ENCODE measurements around the gene ZNF423. TPM values are rescaled to one million over a fixed set of nuclear protein-coding genes. Genes with fewer than 3 reads are reported as not detected.

Gene ZNF423
- total and polyA plus RNA-seq, 2 experiments from 2014 or later: 0.43 to 0.49 TPM

GRCh38 chr16:49498264-49498663 lies 357.6 kb downstream of the ZNF423 start:
- Histone ChIP-seq H4K20me1 (ENCODE audit: insufficient read depth) (no peaks in the 10 kb centered on the region), H3K4me3 (no peak overlapping the region), H3F3A (ENCODE audit: insufficient read depth) (no peaks in the 10 kb centered on the region), H3K9me3 (ENCODE audit: low read depth) (no peaks in the 10 kb centered on the region), H3K4me2 (ENCODE audit: unreplicated experiment) (no peak overlapping the region), H3K27ac (no peak overlapping the region), H3K9ac (no peak overlapping the region), H3K4me1 (ENCODE audit: insufficient read depth) (no peaks in the 10 kb centered on the region), H3K36me3 (ENCODE audit: low read depth) (no peaks in the 10 kb centered on the region), H3K27me3 (replicated peaks; ENCODE audit: insufficient read depth) (no peaks in the 10 kb centered on the region), H2AFZ (no peak overlapping the region), H3K9me2 (ENCODE audit: insufficient read depth) (no peaks in the 10 kb centered on the region), H3K79me2 (ENCODE audit: insufficient read depth) (no peaks in the 10 kb centered on the region)
- WGBS, 2 experiments (ENCODE audit: low coverage in 1 of 2, low lambda C conversion rate in 2 of 2, missing lambda C conversion rate in 2 of 2): 43 to 44% methylated on average over 3 of the region's 3 CpGs
- TF ChIP-seq EZH2phosphoT487 (IDR thresholded peaks at IDR 0.05; ENCODE audit: insufficient read depth, low read depth) (no peak), EZH2 (IDR thresholded peaks at IDR 0.05; ENCODE audit: insufficient read depth, poor library complexity, severe bottlenecking) (no peak)
- in situ Hi-C loops (cut with MboI): no loop called here
- DNase-seq: no peak

- no peaks in the 10 kb centered on the region for H4K20me1 ChIP-seq (ENCODE audit: insufficient read depth)
- in situ Hi-C loops (cut with MboI): no loop called here
- H3K79me2 ChIP-seq (ENCODE audit: insufficient read depth): no peaks in the 10 kb centered on the region
- no peak overlapping the region for H3K9ac ChIP-seq
- no peak overlapping the region for H3K4me3 ChIP-seq
- no peak overlapping the region for H3K27ac ChIP-seq
- WGBS, 2 experiments (ENCODE audit: low coverage in 1 of 2, low lambda C conversion rate in 2 of 2, missing lambda C conversion rate in 2 of 2): 45 to 60% methylated on average over 6 of the region's 6 CpGs
- no peaks in the 10 kb centered on the region for H3K9me3 ChIP-seq (ENCODE audit: low read depth)
- H3K4me2 ChIP-seq (ENCODE audit: unreplicated experiment): no peak overlapping the region
- no peak overlapping the region for H2AFZ ChIP-seq
- no peaks in the 10 kb centered on the region for H3K36me3 ChIP-seq (ENCODE audit: low read depth)
- no peak for TF ChIP-seq EZH2 (IDR thresholded peaks at IDR 0.05; ENCODE audit: insufficient read depth, poor library complexity, severe bottlenecking)
- no peak for TF ChIP-seq EZH2phosphoT487 (IDR thresholded peaks at IDR 0.05; ENCODE audit: insufficient read depth, low read depth)
- DNase-seq: no peak
- no peaks in the 10 kb centered on the region for H3K27me3 ChIP-seq (replicated peaks; ENCODE audit: insufficient read depth)
- no peaks in the 10 kb centered on the region for H3K9me2 ChIP-seq (ENCODE audit: insufficient read depth)
- H3F3A ChIP-seq (ENCODE audit: insufficient read depth): no peaks in the 10 kb centered on the region
- no peaks in the 10 kb centered on the region for H3K4me1 ChIP-seq (ENCODE audit: insufficient read depth)
Measured at GRCh38 chr16:49497466-49497865, 358.4 kb downstream of the ZNF423 start.

GRCh38 chr16:49496656-49497055 lies 359.3 kb downstream of the ZNF423 start:
- H3K27ac ChIP-seq: no peak overlapping the region

GRCh38 chr16:49495596-49496355 lies 360.1 kb downstream of the ZNF423 start:
- H3K36me3 ChIP-seq (ENCODE audit: low read depth): no peaks in the 10 kb centered on the region
- H3K4me3 ChIP-seq: no peak overlapping the region
- H3K9me3 ChIP-seq (ENCODE audit: low read depth): no peaks in the 10 kb centered on the region
- H2AFZ ChIP-seq: no peak overlapping the region
- TF ChIP-seq EZH2 (IDR thresholded peaks at IDR 0.05; ENCODE audit: insufficient read depth, poor library complexity, severe bottlenecking) (no peak), EZH2phosphoT487 (IDR thresholded peaks at IDR 0.05; ENCODE audit: insufficient read depth, low read depth) (no peak)
- no peak overlapping the region for H3K27ac ChIP-seq
- no peaks in the 10 kb centered on the region for H3K9me2 ChIP-seq (ENCODE audit: insufficient read depth)
- WGBS, 2 experiments (ENCODE audit: low coverage in 1 of 2, low lambda C conversion rate in 2 of 2, missing lambda C conversion rate in 2 of 2): 56 to 65% methylated on average over 10 of the region's 10 CpGs
- H4K20me1 ChIP-seq (ENCODE audit: insufficient read depth): no peaks in the 10 kb centered on the region
- H3K4me1 ChIP-seq (ENCODE audit: insufficient read depth): no peaks in the 10 kb centered on the region
- no peak for DNase-seq
- in situ Hi-C loops (cut with MboI): no loop called here
- no peaks in the 10 kb centered on the region for H3K27me3 ChIP-seq (replicated peaks; ENCODE audit: insufficient read depth)
- no peaks in the 10 kb centered on the region for H3F3A ChIP-seq (ENCODE audit: insufficient read depth)
- H3K9ac ChIP-seq: no peak overlapping the region
- no peak overlapping the region for H3K4me2 ChIP-seq (ENCODE audit: unreplicated experiment)
- no peaks in the 10 kb centered on the region for H3K79me2 ChIP-seq (ENCODE audit: insufficient read depth)

More at GRCh38 chr16:49496656-49497055, 359.3 kb downstream of the ZNF423 start:
- H3K36me3 ChIP-seq (ENCODE audit: low read depth): no peaks in the 10 kb centered on the region
- no peaks in the 10 kb centered on the region for H3K9me2 ChIP-seq (ENCODE audit: insufficient read depth)
- H3K27me3 ChIP-seq (replicated peaks; ENCODE audit: insufficient read depth): no peaks in the 10 kb centered on the region
- no peak overlapping the region for H3K9ac ChIP-seq
- H3K4me2 ChIP-seq (ENCODE audit: unreplicated experiment): no peak overlapping the region
- no peaks in the 10 kb centered on the region for H3K4me1 ChIP-seq (ENCODE audit: insufficient read depth)
- WGBS, 2 experiments (ENCODE audit: low coverage in 1 of 2, low lambda C conversion rate in 2 of 2, missing lambda C conversion rate in 2 of 2): 54 to 59% methylated on average over 5 of the region's 5 CpGs
- H4K20me1 ChIP-seq (ENCODE audit: insufficient read depth): no peaks in the 10 kb centered on the region
- DNase-seq: no peak
- in situ Hi-C loops (cut with MboI): no loop called here
- H2AFZ ChIP-seq: no peak overlapping the region
- H3K4me3 ChIP-seq: no peak overlapping the region
- no peaks in the 10 kb centered on the region for H3K9me3 ChIP-seq (ENCODE audit: low read depth)
- H3K79me2 ChIP-seq (ENCODE audit: insufficient read depth): no peaks in the 10 kb centered on the region
- H3F3A ChIP-seq (ENCODE audit: insufficient read depth): no peaks in the 10 kb centered on the region
- TF ChIP-seq EZH2 (IDR thresholded peaks at IDR 0.05; ENCODE audit: insufficient read depth, poor library complexity, severe bottlenecking): no peak
- TF ChIP-seq EZH2phosphoT487 (IDR thresholded peaks at IDR 0.05; ENCODE audit: insufficient read depth, low read depth): no peak

All from GM23248 (cell line).